Measurements from ENCODE around the gene IP6K1.
"Not testable (repeated sequence)": the region's sequence is repeated elsewhere in the genome, so short reads cannot be mapped to it uniquely, and the experiment has no call there.

DNA sequence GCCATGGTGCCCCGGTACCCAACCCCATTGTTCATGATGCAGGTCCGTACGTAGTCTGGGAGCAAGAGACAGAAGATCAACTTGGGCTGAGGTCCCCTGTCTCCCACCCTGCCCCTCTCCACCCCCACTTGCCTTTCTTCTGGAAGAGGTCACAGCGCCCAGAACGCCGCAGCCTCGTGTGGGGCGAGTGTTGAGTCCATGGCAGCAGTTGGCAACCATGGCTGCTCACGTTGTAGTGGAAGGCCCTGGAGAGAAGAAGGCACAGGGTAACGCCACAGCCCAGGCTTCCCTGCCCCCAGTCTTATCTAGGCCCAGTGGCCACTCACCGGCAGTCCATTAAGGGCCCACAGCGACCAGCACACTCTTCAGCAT, 98.9 kb downstream of the IP6K1 start:
- not testable (repeated sequence) for TF ChIP-seq EZH2 (IDR thresholded peaks at IDR 0.05; ENCODE audit: borderline replicate concordance, low read length); CTCF (IDR thresholded peaks at IDR 0.05; ENCODE audit: low read length)

Data from OCI-LY1 (cell line).